ENCODE data around the gene PNPLA5. TPM values are rescaled to one million over a fixed set of nuclear protein-coding genes. Genes with fewer than 3 reads are reported as not detected.

The PNPLA5 gene
- total RNA-seq, 1 experiment from 2014 or later: not detected

GRCh38 chr22:43895986-43896645, 4.3 kb upstream of the PNPLA5 start:
- H3K4me1 ChIP-seq (ENCODE audit: insufficient read depth, low read length): peaks cover 12% of the 10 kb centered on the region
- ChIA-PET CTCF (no interaction called here), POLR2A (ENCODE audit: unreplicated experiment) (no interaction called here)
- H3K4me2 ChIP-seq (ENCODE audit: low read length): no peak overlapping the region
- H3K27me3 ChIP-seq (ENCODE audit: low read length): peaks cover 15% of the 10 kb centered on the region
- no peaks in the 10 kb centered on the region for H3F3A ChIP-seq (ENCODE audit: low read length, unreplicated experiment)
- no peak overlapping the region for H2AFZ ChIP-seq (ENCODE audit: low read length)
- no peaks in the 10 kb centered on the region for H3K9me2 ChIP-seq (replicated peaks; ENCODE audit: low read length)
- H3K79me2 ChIP-seq (ENCODE audit: low read length): no peaks in the 10 kb centered on the region
- H3K9ac ChIP-seq (ENCODE audit: low read length): no peak overlapping the region
- no peak overlapping the region for H3K27ac ChIP-seq (ENCODE audit: low read length)
- no peak overlapping the region for H3K4me3 ChIP-seq (ENCODE audit: low read length)
- TF ChIP-seq EZH2 (IDR thresholded peaks at IDR 0.05; ENCODE audit: low read length, unreplicated experiment): no peak
- TF ChIP-seq EZH2phosphoT487 (IDR thresholded peaks at IDR 0.05; ENCODE audit: borderline replicate concordance, low read length): no peak
- no peak for TF ChIP-seq CTCF (conservative IDR thresholded peaks at IDR 0.05; ENCODE audit: low read depth, low read length)
- BruUV-seq (replicated peaks): no TSS peak
- intact Hi-C loops (cut with micrococcal nuclease): no loop called here
- no peaks in the 10 kb centered on the region for H3K36me3 ChIP-seq (ENCODE audit: low read depth, low read length)
- H4K20me1 ChIP-seq (ENCODE audit: low read length): no peaks in the 10 kb centered on the region
- no peak for DNase-seq
- ATAC-seq: no peak
- no peaks in the 10 kb centered on the region for H3K9me3 ChIP-seq (ENCODE audit: low read length)

- no peak for ATAC-seq
- H3F3A ChIP-seq (ENCODE audit: low read length, unreplicated experiment): no peaks in the 10 kb centered on the region
- H3K9ac ChIP-seq (ENCODE audit: low read length): no peak overlapping the region
- H3K4me1 ChIP-seq (ENCODE audit: insufficient read depth, low read length): peaks cover 12% of the 10 kb centered on the region
- POLR2A ChIA-PET (ENCODE audit: unreplicated experiment): no interaction called here
- intact Hi-C loops (cut with micrococcal nuclease): no loop called here
- BruUV-seq (replicated peaks): no TSS peak
- no peaks in the 10 kb centered on the region for H3K36me3 ChIP-seq (ENCODE audit: low read depth, low read length)
- TF ChIP-seq EZH2phosphoT487 (IDR thresholded peaks at IDR 0.05; ENCODE audit: borderline replicate concordance, low read length) (no peak), EZH2 (IDR thresholded peaks at IDR 0.05; ENCODE audit: low read length, unreplicated experiment) (no peak)
- H3K9me3 ChIP-seq (ENCODE audit: low read length): no peaks in the 10 kb centered on the region
- no peaks in the 10 kb centered on the region for H3K79me2 ChIP-seq (ENCODE audit: low read length)
- no peaks in the 10 kb centered on the region for H4K20me1 ChIP-seq (ENCODE audit: low read length)
- H3K27ac ChIP-seq (ENCODE audit: low read length): no peak overlapping the region
- H3K4me3 ChIP-seq (ENCODE audit: low read length): no peak overlapping the region
- peaks cover 27% of the 10 kb centered on the region for H3K27me3 ChIP-seq (ENCODE audit: low read length)
- H3K4me2 ChIP-seq (ENCODE audit: low read length): no peak overlapping the region
- H3K9me2 ChIP-seq (replicated peaks; ENCODE audit: low read length): no peaks in the 10 kb centered on the region
- DNase-seq: no peak
- CTCF ChIA-PET: no interaction called here
- H2AFZ ChIP-seq (ENCODE audit: low read length): no peak overlapping the region
Measured at GRCh38 chr22:43894122-43894521, 2.3 kb upstream of the PNPLA5 start.

GRCh38 chr22:43893266-43893665, 1.5 kb upstream of the PNPLA5 start:
- no peak overlapping the region for H3K4me2 ChIP-seq (ENCODE audit: low read length)
- peaks cover 10% of the 10 kb centered on the region for H3K4me1 ChIP-seq (ENCODE audit: insufficient read depth, low read length)
- no peak for TF ChIP-seq EZH2 (IDR thresholded peaks at IDR 0.05; ENCODE audit: low read length, unreplicated experiment)
- no peak for TF ChIP-seq CTCF (conservative IDR thresholded peaks at IDR 0.05; ENCODE audit: low read depth, low read length)
- no peak for TF ChIP-seq EZH2phosphoT487 (IDR thresholded peaks at IDR 0.05; ENCODE audit: borderline replicate concordance, low read length)
- no peak overlapping the region for H2AFZ ChIP-seq (ENCODE audit: low read length)
- no peaks in the 10 kb centered on the region for H3K9me2 ChIP-seq (replicated peaks; ENCODE audit: low read length)
- ATAC-seq: no peak
- H3K4me3 ChIP-seq (ENCODE audit: low read length): no peak overlapping the region
- intact Hi-C loops (cut with micrococcal nuclease): no loop called here
- H3K9ac ChIP-seq (ENCODE audit: low read length): no peak overlapping the region
- H4K20me1 ChIP-seq (ENCODE audit: low read length): no peaks in the 10 kb centered on the region
- no peaks in the 10 kb centered on the region for H3K79me2 ChIP-seq (ENCODE audit: low read length)
- BruUV-seq (replicated peaks): no TSS peak
- H3K27me3 ChIP-seq (ENCODE audit: low read length): peaks cover 27% of the 10 kb centered on the region
- H3K36me3 ChIP-seq (ENCODE audit: low read depth, low read length): no peaks in the 10 kb centered on the region
- no peak overlapping the region for H3K27ac ChIP-seq (ENCODE audit: low read length)
- CTCF ChIA-PET: no interaction called here
- H3F3A ChIP-seq (ENCODE audit: low read length, unreplicated experiment): no peaks in the 10 kb centered on the region
- POLR2A ChIA-PET (ENCODE audit: unreplicated experiment): no interaction called here
- no peaks in the 10 kb centered on the region for H3K9me3 ChIP-seq (ENCODE audit: low read length)
- DNase-seq: no peak
